GM11168 (cell line): ENCODE measurements around the gene SH3GL3.

Source experiments
- in situ Hi-C: fragments of 300-500 bp; cut with MboI; formaldehyde crosslinking; loops from one replicate; pipeline ENCODE4 v1.12.0; 2022; ENCODE audit warnings: low sequenced_read_pairs; ENCODE audit not compliant: unreplicated experiment

The SH3GL3 gene

GRCh38 chr15:83558146-83558545, 111.0 kb downstream of the SH3GL3 start:
- in situ Hi-C loops = loop anchor here (10.0 to 25.0 kb wide), 3 partner anchors 123 to 479 kb away; no protein-coding TSS in a partner anchor

GRCh38 chr15:83559310-83559966, 112.3 kb downstream of the SH3GL3 start:
- in situ Hi-C loops = loop anchor here (10.0 to 25.0 kb wide), 3 partner anchors 125 to 478 kb away; no protein-coding TSS in a partner anchor

DNA sequence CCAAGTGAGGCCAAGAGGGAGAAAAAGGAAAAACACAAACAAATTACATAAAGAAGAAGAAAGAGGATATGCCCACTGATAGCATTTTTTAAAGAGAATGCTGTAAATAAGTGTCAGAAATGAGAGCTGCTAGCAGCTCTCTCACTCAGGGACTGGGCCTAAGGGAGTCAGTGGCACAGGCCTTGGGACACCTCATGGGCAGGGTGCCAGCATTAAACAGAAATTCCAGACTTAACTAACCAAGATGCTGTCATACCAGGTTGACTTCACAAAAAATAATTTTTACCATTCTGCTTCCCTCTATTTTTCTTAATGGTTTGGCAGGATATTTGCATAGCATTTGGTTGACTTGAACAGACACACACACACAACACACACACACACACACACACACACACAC, 114.5 kb downstream of the SH3GL3 start:
- in situ Hi-C loops = loop anchor here (25.0 kb wide), 2 partner anchors 299 to 476 kb away; no protein-coding TSS in a partner anchor

- in situ Hi-C loops = loop anchor here (25.0 kb wide), 2 partner anchors 303 to 472 kb away; no protein-coding TSS in a partner anchor
Measured at GRCh38 chr15:83565138-83565537, 118.0 kb downstream of the SH3GL3 start.

DNA sequence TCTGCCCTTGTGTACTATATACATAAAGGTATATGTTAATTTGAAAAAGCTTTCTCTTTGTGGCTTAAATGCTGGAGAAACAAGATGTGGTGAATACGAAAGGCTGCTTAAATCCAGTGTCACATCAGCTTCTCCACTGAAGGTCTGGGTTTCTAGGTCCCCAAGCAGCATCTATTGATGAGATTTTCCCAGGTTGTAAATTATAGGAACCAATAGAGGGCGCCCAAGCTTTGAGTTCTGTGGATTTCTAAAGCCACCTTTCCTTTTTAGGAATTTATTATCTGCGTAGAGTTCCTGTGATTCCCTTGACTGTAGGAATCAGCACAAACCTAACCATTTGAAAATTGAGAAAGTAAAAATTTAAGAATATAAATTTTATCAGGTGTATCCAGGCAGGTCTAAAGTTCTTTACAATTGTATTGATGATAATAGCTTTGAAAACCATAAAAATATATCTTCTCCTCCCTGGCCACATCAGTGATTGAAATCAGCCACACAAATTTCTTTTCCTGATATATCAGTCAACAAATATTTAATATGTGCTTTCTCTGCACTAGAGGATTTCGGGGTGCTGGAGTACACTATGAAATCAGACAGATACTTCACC, 118.5 kb downstream of the SH3GL3 start:
- in situ Hi-C loops = loop anchor here (25.0 kb wide), 2 partner anchors 303 to 472 kb away; no protein-coding TSS in a partner anchor

DNA sequence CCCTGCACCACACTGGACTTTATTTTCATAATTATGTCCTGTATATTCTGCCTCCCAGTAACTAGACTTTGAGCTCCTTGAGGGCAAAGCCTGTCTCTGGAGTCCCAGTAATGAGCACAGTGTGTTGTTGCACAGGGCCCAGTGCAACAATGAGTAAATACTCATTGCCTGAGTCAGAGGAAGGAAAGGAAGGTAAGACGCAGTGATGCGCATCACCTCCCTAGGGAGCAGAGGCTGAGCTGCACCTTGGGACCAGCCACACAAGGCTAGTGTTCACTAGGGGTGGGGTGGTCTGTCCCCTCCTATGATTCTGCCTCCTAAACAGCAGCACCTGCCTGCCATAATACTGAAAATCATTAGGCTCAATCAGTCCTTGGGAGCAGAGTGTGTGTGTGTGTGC, 120.2 kb downstream of the SH3GL3 start:
- in situ Hi-C loops = loop anchor here (25.0 kb wide), 2 partner anchors 305 to 470 kb away; no protein-coding TSS in a partner anchor

DNA sequence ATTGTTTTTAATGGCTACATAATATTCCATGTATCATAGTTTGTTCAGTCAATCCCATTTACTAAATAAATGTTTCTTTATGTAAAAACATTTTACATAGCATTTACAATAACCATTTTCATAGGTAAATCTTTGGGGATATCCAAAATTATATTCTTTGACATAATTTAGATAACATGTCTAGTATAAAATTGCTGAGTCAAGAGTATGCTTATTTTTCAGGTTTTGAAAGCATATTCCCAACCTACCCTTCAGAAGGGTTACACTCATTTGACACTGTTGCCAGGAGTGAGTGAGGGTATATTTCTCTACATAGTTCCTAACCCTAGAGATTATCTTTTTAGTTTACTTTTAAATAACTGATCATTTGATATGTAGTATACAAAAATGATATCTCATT, 122.2 kb downstream of the SH3GL3 start:
- in situ Hi-C loops = loop anchor here (25.0 kb wide), 2 partner anchors 307 to 468 kb away; no protein-coding TSS in a partner anchor

GRCh38 chr15:83570756-83571155, 123.6 kb downstream of the SH3GL3 start:
- in situ Hi-C loops = loop anchor here (25.0 kb wide), 2 partner anchors 308 to 467 kb away; no protein-coding TSS in a partner anchor

GRCh38 chr15:83571820-83572707, 124.9 kb downstream of the SH3GL3 start:
- in situ Hi-C loops = loop anchor here (25.0 kb wide), 2 partner anchors 310 to 465 kb away; no protein-coding TSS in a partner anchor

GRCh38 chr15:83574345-83574744, 127.2 kb downstream of the SH3GL3 start:
- in situ Hi-C loops = loop anchor here (25.0 kb wide), 2 partner anchors 312 to 463 kb away; no protein-coding TSS in a partner anchor

DNA sequence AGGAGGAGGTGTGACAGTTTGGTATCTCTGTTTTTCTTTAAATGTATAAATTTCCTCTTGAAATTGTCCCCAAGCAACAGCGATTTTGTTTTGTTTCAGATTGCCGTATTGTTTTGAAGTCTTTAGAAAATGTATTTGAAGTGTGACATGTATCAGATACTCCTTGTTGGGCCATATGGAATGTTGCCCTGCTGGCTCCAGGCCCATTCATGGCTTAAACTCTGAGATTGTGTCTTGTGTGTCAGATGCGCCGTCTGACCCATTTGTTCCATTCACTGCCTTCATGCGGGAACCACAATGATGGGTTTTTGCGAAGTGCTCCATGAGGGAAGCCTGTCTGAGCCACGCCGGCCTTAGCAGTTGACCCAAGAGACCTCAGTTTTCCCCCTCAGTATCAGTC, 131.6 kb downstream of the SH3GL3 start:
- in situ Hi-C loops = no loop called here

DNA sequence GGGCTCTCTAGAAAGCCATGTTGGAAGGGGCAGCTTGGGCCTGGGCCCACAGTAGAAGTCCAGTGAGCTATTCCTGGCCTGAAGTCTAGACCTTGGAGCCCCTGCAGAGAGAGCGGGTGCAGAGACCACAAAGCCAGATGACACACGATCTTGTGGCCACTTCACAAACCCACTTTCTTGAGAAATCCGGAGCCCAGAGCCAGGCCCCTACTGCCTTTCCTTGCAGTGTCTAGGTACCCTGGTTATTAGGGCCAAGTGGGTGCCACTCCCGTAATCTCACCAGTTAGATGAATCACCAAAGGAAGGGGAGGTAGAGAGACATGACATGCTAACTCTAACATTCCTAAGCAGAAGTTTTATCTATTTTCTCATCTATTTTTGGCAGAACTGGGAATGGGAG, 134.2 kb downstream of the SH3GL3 start:
- in situ Hi-C loops = no loop called here

GRCh38 chr15:83582381-83582780, 135.2 kb downstream of the SH3GL3 start:
- in situ Hi-C loops = no loop called here

GRCh38 chr15:83585601-83586335, 138.6 kb downstream of the SH3GL3 start:
- in situ Hi-C loops = no loop called here

DNA sequence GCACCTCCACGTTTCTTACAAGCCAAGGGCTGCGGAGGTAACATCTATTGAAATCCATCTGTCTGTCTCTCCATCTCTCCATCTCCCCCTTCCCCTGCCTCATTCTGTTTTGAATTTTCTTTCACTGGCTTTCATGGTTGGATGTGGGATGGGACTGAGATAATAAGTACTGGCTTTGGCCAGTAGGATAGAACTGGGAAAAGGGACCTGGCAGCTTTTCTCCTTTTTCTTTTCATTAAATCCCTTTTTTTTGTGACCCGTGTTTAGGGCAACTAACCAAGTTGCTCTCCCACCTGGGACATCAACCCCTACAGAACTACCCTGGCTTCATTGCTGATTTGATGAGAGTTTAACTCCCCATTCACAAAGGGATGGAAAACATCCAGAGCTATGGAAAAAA, 139.9 kb downstream of the SH3GL3 start:
- in situ Hi-C loops = no loop called here

DNA sequence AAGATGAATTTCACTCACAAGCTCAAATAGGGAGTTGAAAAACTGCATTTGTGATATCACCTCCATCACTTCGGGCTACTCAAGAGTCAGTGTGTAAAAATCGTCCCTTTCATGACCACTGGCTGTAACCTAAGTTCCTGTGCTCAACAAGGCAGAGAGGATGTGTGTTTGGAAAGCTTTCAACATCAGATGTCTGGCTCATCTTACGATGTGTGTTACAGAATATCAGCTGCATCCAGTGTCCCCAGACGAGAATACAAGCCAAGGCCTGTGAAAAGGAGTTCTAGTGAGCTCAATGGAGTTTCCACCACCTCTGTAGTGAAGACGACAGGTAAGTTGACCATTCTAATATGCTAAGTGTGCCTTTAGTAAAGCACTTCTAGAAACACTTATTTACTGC, 141.3 kb downstream of the SH3GL3 start:
- in situ Hi-C loops = no loop called here

GRCh38 chr15:83592370-83593040, 145.4 kb downstream of the SH3GL3 start:
- in situ Hi-C loops = no loop called here

GRCh38 chr15:83595191-83595590, 148.1 kb downstream of the SH3GL3 start:
- in situ Hi-C loops = no loop called here

- in situ Hi-C loops = no loop called here
Measured at GRCh38 chr15:83598031-83598430, 150.9 kb downstream of the SH3GL3 start.
